Duodenal mucosa (tissue), 2 donors: ENCODE data around the gene MICALL2.

Source experiments
- H3K27ac ChIP-seq: one replicate; pipeline ENCODE4 v1.7.0; 2013; ENCODE audit warnings: low read depth, low read length
- H3K27me3 ChIP-seq, 2 donors: one replicate each; pipeline ENCODE4 v1.7.0; 2013; ENCODE audit warnings: low read length in 2 of 2, control low read depth in 1 of 2; ENCODE audit not compliant: insufficient read depth in 2 of 2, control insufficient read depth in 1 of 2
- H3K36me3 ChIP-seq, 2 donors: one replicate each; pipeline ENCODE4 v1.7.0; 2013; ENCODE audit warnings: low read length in 2 of 2, control low read depth in 1 of 2; ENCODE audit not compliant: insufficient read depth in 2 of 2, control insufficient read depth in 1 of 2
- H3K4me1 ChIP-seq, 2 donors: one replicate each; pipeline ENCODE4 v1.7.0; 2013; ENCODE audit warnings: low read length in 2 of 2, control low read depth in 1 of 2; ENCODE audit not compliant: insufficient read depth in 2 of 2, control insufficient read depth in 1 of 2
- H3K4me3 ChIP-seq, 2 donors: one replicate each; pipeline ENCODE4 v1.7.0; 2013; ENCODE audit warnings: low read length in 2 of 2, low read depth in 1 of 2
- H3K9ac ChIP-seq, 2 donors: one replicate each; pipeline ENCODE4 v1.7.0; 2013; ENCODE audit warnings: low read length in 2 of 2, low read depth in 1 of 2
- H3K9me3 ChIP-seq, 2 donors: one replicate each; pipeline ENCODE4 v1.7.0; 2013; ENCODE audit warnings: low read length in 2 of 2, control low read depth in 1 of 2; ENCODE audit not compliant: control insufficient read depth in 1 of 2

MICALL2 gene

GRCh38 chr7:1396195-1396594 is 63.1 kb downstream of the MICALL2 start:
- Histone ChIP-seq H3K27ac (no peak overlapping the region), H3K27me3 (peaks cover 0 to 10% of the 10 kb centered on the region in 2 donors), H3K4me3 (no peak overlapping the region), H3K4me1 (no peaks in the 10 kb centered on the region), H3K9ac (no peak overlapping the region), H3K9me3 (peaks cover 5 to 9% of the 10 kb centered on the region in 2 donors), H3K36me3 (no peaks in the 10 kb centered on the region)

GRCh38 chr7:1395211-1396070 is 63.8 kb downstream of the MICALL2 start:
- H3K4me1 ChIP-seq = no peaks in the 10 kb centered on the region
- peaks cover 0 to 10% of the 10 kb centered on the region in 2 donors for H3K27me3 ChIP-seq
- peaks cover 5 to 9% of the 10 kb centered on the region in 2 donors for H3K9me3 ChIP-seq
- no peak overlapping the region for H3K4me3 ChIP-seq
- no peaks in the 10 kb centered on the region for H3K36me3 ChIP-seq
- no peak overlapping the region for H3K9ac ChIP-seq
- H3K27ac ChIP-seq = no peak overlapping the region

GRCh38 chr7:1394371-1394770 is 64.9 kb downstream of the MICALL2 start:
- Histone ChIP-seq H3K9ac (no peak overlapping the region), H3K4me1 (no peaks in the 10 kb centered on the region), H3K27ac (no peak overlapping the region), H3K9me3 (peaks cover 5 to 9% of the 10 kb centered on the region in 2 donors), H3K36me3 (no peaks in the 10 kb centered on the region), H3K27me3 (peaks cover 0 to 9% of the 10 kb centered on the region in 2 donors), H3K4me3 (no peak overlapping the region)

GRCh38 chr7:1393421-1393820 is 65.8 kb downstream of the MICALL2 start:
- Histone ChIP-seq H3K9me3 (peaks cover 5 to 9% of the 10 kb centered on the region in 2 donors), H3K27ac (no peak overlapping the region), H3K4me1 (no peaks in the 10 kb centered on the region), H3K36me3 (no peaks in the 10 kb centered on the region), H3K9ac (no peak overlapping the region), H3K4me3 (no peak overlapping the region), H3K27me3 (peaks cover 0 to 10% of the 10 kb centered on the region in 2 donors)

- H3K27ac ChIP-seq = no peak overlapping the region
- no peak overlapping the region for H3K9ac ChIP-seq
- H3K27me3 ChIP-seq = peaks cover 0 to 13% of the 10 kb centered on the region in 2 donors
- no peaks in the 10 kb centered on the region for H3K36me3 ChIP-seq
- no peaks in the 10 kb centered on the region for H3K4me1 ChIP-seq
- H3K4me3 ChIP-seq = no peak overlapping the region
- H3K9me3 ChIP-seq = peaks cover 5 to 9% of the 10 kb centered on the region in 2 donors
Measured at GRCh38 chr7:1392556-1392955, 66.7 kb downstream of the MICALL2 start.

GRCh38 chr7:1391449-1391848 is 67.8 kb downstream of the MICALL2 start:
- H3K36me3 ChIP-seq = no peaks in the 10 kb centered on the region
- H3K4me3 ChIP-seq = no peak overlapping the region
- no peak overlapping the region for H3K27ac ChIP-seq
- no peaks in the 10 kb centered on the region for H3K4me1 ChIP-seq
- H3K9me3 ChIP-seq = peaks cover 5 to 9% of the 10 kb centered on the region in 2 donors
- H3K27me3 ChIP-seq = peaks cover 0 to 16% of the 10 kb centered on the region in 2 donors
- H3K9ac ChIP-seq = no peak overlapping the region

- Histone ChIP-seq H3K9me3 (peaks cover 5 to 6% of the 10 kb centered on the region in 2 donors), H3K4me3 (no peak overlapping the region), H3K36me3 (no peaks in the 10 kb centered on the region), H3K27ac (no peak overlapping the region), H3K27me3 (peaks cover 5 to 21% of the 10 kb centered on the region in 2 donors), H3K4me1 (no peaks in the 10 kb centered on the region), H3K9ac (no peak overlapping the region)
Measured at GRCh38 chr7:1388703-1389335, 70.5 kb downstream of the MICALL2 start.

GRCh38 chr7:1388021-1388702 is 71.1 kb downstream of the MICALL2 start:
- H3K27me3 ChIP-seq = peaks cover 5 to 21% of the 10 kb centered on the region in 2 donors
- H3K4me3 ChIP-seq = no peak overlapping the region
- no peaks in the 10 kb centered on the region for H3K36me3 ChIP-seq
- peaks cover 5 to 6% of the 10 kb centered on the region in 2 donors for H3K9me3 ChIP-seq
- no peak overlapping the region for H3K9ac ChIP-seq
- H3K4me1 ChIP-seq = no peaks in the 10 kb centered on the region
- H3K27ac ChIP-seq = no peak overlapping the region

GRCh38 chr7:1387261-1387660 is 72.0 kb downstream of the MICALL2 start:
- no peaks in the 10 kb centered on the region for H3K36me3 ChIP-seq
- H3K27me3 ChIP-seq = peaks cover 5 to 21% of the 10 kb centered on the region in 2 donors
- H3K27ac ChIP-seq = no peak overlapping the region
- H3K4me1 ChIP-seq = no peaks in the 10 kb centered on the region
- H3K9me3 ChIP-seq = peaks cover 5 to 6% of the 10 kb centered on the region in 2 donors
- no peak overlapping the region for H3K9ac ChIP-seq
- H3K4me3 ChIP-seq = no peak overlapping the region
